ENCODE measurements around the gene FAM117A.

DNA sequence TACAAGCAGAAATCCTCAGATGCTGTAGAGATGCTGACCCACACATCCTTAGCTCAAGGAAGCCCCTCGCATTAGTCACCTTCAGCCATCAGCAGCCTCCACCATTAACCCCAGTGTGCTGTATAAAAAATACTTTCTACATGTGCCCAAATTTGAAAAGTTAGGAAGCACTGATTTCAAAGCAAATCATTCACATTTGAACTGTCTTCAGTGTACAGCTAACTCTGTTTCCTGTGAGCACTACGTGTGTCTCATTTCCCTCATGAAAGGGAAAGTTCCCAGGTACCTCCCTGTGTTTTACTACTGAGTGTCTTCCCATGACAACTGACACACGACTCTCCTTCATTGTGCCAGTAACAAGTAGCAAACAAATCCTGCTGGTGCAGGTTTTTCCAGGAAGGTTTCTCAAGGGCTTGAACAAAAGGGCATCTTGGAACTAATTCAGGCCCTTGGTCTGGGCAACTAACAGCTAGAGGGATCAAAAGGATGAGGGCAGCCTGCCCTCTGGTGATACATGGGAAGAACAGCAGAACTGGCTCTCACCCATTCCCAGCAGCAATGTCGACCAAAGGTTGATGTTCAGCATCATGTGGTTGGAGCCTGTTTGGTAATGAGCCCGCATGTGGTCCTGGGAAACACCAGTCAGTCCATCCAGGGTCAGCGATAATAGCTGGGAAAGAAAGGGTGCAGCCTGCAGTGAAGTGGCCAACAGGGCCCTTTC lies 60.2 kb downstream of the FAM117A start:
- TF ChIP-seq, protein P1, sequence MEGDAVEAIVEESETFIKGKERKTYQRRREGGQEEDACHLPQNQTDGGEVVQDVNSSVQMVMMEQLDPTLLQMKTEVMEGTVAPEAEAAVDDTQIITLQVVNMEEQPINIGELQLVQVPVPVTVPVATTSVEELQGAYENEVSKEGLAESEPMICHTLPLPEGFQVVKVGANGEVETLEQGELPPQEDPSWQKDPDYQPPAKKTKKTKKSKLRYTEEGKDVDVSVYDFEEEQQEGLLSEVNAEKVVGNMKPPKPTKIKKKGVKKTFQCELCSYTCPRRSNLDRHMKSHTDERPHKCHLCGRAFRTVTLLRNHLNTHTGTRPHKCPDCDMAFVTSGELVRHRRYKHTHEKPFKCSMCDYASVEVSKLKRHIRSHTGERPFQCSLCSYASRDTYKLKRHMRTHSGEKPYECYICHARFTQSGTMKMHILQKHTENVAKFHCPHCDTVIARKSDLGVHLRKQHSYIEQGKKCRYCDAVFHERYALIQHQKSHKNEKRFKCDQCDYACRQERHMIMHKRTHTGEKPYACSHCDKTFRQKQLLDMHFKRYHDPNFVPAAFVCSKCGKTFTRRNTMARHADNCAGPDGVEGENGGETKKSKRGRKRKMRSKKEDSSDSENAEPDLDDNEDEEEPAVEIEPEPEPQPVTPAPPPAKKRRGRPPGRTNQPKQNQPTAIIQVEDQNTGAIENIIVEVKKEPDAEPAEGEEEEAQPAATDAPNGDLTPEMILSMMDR (IDR thresholded peaks at IDR 0.05) = no peak
- no peak for TF ChIP-seq EZH2 (IDR thresholded peaks at IDR 0.05; ENCODE audit: borderline replicate concordance, insufficient read depth, low read depth, low read length, poor library complexity, severe bottlenecking)

Measured in B cell (primary cell).